SK-N-SH (cell line): ENCODE measurements around the gene SEMA3B.

Experiments
- CTCF ChIP-seq: fragments of 200-600 bp; sonication (generic); IDR thresholded peaks from 2 replicates; pipeline ENCODE4 v1.6.1; 2017; ENCODE audit warnings: antibody characterized with exemption, mild to moderate bottlenecking, moderate library complexity
- MEF2A ChIP-seq: IDR thresholded peaks from 2 replicates; pipeline ENCODE4 v1.4.0; 2012; ENCODE audit warnings: low read depth, borderline replicate concordance

GRCh38 chr3:50237133-50237651 lies 31.8 kb upstream of the SEMA3B start:
- no peak for TF ChIP-seq CTCF
- TF ChIP-seq MEF2A, result no peak
